HG03095 (cell line): ENCODE results near the gene CNTNAP2.

Experiments used
- ATAC-seq: cut with Tn5 transposase; IDR thresholded peaks from one replicate; pipeline ENCODE4 v1.9.1; 2021; ENCODE audit warnings: moderate library complexity; ENCODE audit not compliant: unreplicated experiment

Gene CNTNAP2

DNA sequence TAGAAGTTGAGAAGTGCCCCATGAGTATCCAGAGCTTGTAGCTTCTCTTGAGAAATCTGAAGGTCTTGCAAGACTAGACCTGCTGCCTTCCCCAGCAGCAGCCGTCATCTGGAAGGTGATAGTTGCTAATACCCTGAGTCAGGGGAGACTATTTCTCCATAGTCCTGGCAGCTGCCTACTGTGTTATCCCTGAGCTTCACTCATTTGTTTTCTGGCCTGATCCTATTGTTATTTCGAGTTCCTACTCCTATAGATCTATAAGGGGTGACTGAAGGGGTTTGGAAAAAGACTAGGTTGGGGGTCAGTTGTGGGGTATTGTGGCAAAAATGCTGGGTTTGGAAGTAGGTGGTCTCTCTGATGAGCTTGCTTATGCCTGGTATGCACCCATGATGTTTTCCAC is 297.8 kb downstream of the CNTNAP2 start:
- ATAC-seq: no peak

GRCh38 chr7:146414937-146415336 is 298.3 kb downstream of the CNTNAP2 start:
- ATAC-seq: no peak

DNA sequence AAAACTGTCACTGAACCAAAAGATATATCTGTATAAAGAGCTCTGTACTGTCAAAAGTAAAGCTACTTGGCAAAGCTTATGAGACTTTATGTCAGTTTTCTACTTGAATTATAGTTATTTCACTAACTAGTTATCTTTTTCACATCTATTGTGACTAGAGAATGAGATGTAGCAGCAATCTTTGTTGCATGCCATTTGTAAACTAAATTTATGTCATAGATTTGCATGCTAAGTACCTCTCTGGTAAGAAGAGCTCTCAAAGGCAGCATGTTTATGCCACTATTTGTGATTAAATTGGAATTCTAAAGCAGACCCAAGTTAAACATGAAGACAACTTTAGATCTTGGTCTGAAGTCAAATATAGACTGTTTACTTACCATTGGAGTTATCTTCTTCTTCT is 300.6 kb downstream of the CNTNAP2 start:
- ATAC-seq: no peak

GRCh38 chr7:146423446-146423845 is 306.8 kb downstream of the CNTNAP2 start:
- ATAC-seq: no peak

DNA sequence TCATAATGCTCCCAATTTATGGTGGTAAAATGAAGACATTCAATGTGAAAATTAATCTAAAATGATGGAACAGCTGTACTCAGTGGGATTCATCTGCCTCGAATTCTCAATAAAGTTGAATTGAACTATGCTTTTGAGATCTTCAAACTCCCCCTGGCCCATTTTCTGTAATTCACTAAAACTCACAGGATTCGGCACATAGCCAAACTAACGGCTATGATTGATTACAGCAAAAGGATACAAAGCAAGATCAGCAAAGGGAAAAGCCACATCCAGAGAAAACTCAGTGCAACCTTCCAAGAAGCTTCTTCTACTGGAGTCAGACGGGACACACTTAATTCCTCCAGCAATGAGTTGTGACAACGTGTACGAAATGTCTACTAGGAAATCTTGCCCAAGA is 307.5 kb downstream of the CNTNAP2 start:
- no peak for ATAC-seq

GRCh38 chr7:146433501-146433900 is 316.9 kb downstream of the CNTNAP2 start:
- no peak for ATAC-seq

GRCh38 chr7:146443102-146443501 is 326.5 kb downstream of the CNTNAP2 start:
- no peak for ATAC-seq

- no peak for ATAC-seq
Measured at GRCh38 chr7:146449625-146450024, 333.0 kb downstream of the CNTNAP2 start.

- ATAC-seq: no peak
Measured at GRCh38 chr7:146455091-146455655, 338.6 kb downstream of the CNTNAP2 start.

GRCh38 chr7:146479040-146479439 is 362.4 kb downstream of the CNTNAP2 start:
- no peak for ATAC-seq

DNA sequence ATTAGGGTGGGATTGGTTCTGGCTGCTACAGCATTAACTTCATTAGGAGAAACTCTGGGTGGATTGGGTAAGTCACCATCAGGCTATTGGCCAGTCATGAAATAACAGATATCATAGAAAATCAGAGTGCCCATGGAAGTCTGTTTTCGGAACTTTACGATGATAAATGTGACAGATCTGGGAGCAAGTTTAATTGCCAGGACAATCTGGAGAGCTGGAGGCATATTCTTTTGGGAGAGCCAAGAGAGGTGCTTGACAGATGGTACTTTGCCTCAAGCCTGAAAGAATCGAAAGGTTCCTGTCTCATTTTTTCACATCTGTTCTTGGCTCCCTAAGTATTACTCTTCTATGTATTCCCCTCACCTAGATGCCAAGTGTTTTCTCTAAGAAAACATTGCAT is 369.9 kb downstream of the CNTNAP2 start:
- ATAC-seq: no peak

DNA sequence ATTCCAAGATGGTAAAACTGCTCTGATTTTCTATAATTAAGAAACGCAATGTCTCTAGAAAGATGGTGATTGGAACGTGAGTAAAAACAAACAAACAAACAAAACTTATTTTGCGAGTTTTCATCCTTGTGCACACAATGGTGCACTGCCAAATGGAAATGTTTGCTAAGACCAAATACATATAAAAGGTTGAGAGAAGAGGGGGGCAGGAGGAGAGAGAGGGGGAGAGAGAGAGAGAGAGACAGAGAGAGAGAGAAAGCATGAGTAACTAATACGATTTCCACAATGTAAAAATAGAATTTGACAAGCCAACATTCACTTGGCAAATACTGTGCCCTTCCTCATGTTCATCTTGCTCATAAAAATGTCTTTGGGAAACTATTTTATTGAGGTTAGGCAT is 375.4 kb downstream of the CNTNAP2 start:
- ATAC-seq: no peak

DNA sequence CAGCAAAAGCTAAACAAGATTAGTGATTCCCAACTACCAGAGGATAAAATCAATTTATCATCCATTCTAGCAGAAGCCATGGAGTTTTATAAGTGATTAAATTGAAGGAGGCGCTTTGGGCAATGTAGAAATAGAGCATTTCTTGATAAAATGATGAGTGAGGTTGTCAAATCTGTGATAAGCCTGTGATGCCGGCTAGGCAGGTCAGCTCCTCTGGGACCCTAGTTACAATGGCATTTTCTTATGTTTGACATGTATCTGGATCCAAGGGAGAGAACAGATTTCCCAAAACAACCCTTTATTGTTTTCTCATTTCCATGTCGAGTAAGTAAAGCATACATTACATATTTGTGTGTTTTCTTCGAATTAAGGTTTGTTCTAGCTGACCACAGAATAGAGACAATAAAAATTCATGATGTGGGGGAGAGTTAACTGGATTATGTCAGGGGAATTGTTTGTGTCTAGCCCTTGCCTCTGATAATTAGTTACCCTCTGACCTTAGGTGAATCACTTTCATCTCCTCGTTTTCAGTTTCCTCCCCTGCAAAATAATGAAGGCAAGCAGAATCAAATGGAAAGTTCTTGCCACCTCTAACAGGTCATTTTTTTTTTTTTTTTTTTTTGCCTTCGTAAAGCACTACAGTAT is 378.5 kb downstream of the CNTNAP2 start:
- ATAC-seq: no peak

GRCh38 chr7:146496657-146497056 is 380.1 kb downstream of the CNTNAP2 start:
- ATAC-seq: no peak

DNA sequence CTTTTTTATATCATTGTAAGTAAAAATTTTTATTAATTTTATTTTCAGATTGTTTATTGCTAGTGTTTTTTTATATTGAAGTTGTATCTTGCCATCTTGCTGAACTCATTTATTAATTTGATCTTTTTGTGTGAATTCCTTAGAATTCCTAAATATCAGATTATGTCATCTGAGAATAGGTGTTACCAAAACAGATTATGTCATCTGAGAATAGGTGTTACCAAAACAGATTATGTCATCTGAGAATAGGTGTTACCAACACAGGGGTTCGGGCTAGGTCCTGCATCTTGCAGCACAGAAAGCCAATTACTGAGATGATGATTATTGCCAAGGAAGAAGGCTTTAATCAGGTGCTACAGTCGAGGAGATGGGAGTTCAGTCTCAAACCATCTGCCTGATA is 383.4 kb downstream of the CNTNAP2 start:
- no peak for ATAC-seq

DNA sequence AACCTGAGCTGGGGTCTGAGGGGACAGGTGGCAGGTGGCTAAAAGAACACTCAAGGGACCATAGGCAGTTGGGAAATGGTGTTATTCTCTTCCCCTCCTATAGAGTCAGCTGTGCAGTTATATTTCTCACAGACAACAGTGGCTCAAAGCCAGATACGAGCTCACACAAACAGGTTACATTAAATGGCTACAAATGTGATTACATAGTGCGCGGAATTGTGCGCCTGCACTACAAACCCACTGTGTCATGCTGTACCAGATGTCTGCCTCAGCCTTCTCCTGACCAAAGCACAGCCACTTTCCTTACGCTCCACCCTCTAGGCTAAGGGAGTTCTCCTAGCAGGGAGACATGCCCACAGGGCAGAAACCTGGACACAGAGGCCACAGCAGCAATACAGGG is 387.2 kb downstream of the CNTNAP2 start:
- ATAC-seq: no peak

GRCh38 chr7:146510088-146510680 is 393.6 kb downstream of the CNTNAP2 start:
- no peak for ATAC-seq

GRCh38 chr7:146514304-146514703 is 397.7 kb downstream of the CNTNAP2 start:
- no peak for ATAC-seq

GRCh38 chr7:146528581-146528980 is 412.0 kb downstream of the CNTNAP2 start:
- ATAC-seq: no peak

DNA sequence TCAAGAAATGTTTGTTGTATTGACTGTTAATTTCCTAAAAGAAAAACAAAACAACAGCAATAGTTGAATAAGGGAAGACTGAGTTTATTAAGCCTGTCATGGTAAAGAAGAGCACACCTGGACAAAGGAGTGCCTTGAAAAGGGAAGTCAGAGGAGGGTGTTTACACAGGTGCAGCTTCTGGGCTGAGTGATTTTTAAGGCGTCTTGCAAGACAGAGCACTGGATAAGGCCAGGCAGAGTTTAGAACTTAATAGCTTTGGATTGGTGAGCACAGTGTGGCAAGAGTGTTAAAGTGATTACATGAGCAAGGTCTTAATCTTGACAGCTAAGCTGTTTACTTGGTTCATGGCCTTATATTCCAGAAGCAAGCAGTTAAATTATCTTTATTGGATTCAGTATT is 423.2 kb downstream of the CNTNAP2 start:
- no peak for ATAC-seq

DNA sequence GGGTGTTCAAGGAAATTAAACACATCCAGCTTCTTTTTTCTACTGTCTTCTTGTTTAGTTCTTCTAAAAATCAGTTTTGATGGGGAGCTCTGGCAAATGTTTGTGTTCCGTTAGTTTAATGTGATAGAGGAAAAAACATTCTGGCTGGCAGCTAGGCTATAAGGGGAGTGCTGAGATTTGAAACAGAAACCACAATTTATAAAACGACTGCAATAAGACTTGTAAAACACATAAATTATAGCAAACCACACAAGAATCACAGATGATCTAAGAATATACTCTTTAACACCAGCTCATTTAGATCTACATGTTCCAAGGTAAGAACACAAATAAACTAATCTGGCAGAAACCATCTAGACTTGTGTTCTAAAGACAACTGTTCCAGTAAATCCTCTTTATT is 425.5 kb downstream of the CNTNAP2 start:
- ATAC-seq: no peak

GRCh38 chr7:146544748-146545147 is 428.1 kb downstream of the CNTNAP2 start:
- ATAC-seq: no peak

DNA sequence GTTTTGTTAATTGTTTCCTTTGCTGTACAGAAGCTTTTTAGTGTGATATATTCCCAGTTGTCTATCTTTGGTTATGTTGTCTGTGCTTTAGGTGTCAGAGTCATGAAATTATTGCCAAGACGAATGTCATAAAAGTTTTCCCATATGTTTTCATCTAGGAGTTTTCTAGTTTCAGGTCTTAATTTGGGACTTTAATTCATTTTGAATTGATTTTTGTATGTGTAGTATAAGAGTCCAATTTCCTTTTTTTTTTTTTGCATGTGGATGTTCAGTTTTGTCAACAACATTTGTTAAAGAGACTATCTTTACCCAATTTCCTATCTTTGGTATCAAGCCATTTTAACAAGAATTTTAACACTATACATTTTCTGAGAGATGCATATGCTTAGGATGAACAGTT is 432.2 kb downstream of the CNTNAP2 start:
- ATAC-seq: no peak
